KG1 (cell line): ENCODE measurements around the gene SMIM32.

ENCODE experiments used
- DNase-seq: peaks from one replicate; lab custom pipeline; 2025; lab: John Stamatoyannopoulos, UW

Gene SMIM32

DNA sequence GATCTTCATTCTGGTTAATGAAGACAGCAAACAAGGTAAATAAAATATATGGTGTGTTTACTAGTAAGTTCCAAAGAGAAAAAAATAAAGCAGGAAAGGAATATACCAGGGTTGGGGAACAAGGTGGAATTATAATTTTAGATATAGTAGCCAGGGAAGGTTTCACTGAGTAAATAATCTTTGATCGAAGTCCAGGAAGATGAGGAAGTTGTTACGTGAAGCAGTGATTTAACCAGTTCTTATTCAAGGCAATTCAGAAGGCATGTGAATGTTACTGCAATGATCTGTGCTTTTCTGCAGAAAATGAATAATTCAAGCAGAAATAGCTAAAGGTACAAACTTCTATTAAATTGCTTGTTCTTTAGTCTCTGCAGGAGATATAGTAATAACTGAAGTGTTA, 6.2 kb downstream of the SMIM32 start:
- DNase-seq: no peak

DNA sequence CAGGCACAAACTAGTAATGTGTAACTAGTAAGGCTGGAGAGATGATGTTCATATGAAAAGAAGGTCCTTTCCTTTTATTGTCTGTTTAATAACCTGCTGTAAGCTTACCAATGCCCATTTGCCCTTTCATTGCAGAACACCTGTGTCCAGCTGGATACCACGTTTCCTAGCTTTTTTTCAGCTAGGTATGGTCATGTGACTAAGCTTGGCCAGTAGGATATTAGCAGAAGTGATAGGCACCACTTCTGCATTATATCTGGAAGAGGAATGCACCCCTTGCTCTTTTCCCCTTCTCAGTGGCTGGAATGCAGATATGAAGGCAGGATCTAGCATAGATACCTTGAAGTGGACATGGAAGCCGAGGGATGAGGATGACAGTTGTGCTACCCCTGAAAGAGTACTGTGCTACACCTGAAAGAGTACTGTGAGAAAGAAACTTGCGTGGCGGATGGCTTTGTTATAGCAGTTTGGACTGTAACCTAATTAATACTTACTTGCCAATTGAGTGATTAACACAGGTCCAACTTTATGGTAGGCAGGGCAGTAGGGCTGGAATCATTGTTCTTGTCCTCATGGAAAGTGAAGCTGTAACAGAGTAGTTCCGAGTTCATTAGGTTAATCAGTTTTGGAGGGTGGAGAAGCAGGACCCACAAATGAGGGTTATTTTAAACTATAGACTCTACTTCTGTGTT, 6.8 kb downstream of the SMIM32 start:
- DNase-seq: no peak

DNA sequence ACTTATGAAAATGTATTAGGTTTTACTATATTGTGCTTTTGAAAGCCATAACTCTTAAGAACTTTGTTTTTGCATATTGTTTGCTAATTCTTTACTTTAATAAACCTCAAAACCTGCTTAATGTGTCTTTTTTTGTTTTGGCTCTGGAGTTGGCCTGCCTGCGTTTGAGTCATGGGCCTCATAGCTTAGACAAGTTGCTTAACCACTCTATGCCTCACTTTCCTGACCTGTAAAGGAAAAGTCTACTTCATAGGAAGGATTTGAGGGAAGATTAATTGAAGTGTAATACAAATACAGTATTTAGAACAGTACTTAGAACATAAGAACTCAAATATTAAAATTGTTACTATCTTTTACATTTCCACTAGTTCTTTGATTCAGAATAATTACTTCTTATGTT, 10.3 kb downstream of the SMIM32 start:
- no peak for DNase-seq

DNA sequence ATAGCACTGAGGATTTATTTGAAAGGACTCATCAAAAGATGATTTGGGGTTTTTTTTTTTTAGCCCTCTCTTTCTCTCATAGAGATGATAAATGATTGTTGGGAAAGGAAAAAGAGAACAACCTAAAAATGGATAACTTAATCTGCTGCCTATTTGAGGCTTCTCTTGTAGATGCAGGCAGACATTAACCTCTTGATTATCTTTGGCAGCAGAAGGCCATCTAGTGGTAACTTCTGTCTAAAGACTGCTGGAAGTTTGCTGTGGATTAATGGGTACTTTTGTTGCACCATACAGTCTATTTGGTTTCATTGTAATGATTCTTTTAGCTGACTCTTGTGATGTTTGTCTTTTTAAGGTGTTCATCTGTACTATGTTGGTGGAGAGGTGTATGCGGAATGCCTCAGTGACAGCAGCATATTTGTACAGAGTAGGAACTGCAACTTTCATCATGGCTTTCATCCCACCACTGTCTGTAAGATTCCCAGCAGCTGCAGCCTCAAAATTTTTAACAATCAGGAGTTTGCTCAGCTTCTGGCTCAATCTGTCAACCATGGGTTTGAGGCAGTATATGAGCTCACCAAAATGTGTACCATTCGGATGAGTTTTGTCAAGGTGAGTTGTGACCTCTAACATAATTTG, 18.8 kb downstream of the SMIM32 start:
- no peak for DNase-seq

DNA sequence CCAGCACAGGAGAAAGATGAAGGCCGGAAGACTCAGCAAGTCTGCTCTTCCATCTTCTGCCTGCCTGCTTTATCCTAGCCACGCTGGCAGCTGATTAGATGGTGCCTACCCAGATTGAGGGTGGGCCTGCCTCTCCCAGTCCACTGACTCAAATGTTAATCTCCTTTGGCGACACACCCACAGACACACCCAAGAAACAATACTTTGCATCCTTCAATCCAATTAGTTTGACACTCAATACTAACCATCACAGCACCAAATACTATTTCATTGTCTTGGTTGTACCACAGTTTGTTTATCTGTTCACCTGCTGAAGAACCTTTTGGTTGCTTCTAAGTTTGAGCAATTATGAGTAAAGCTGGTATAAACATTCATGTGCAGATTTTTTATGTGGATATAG, 23.7 kb downstream of the SMIM32 start:
- no peak for DNase-seq

DNA sequence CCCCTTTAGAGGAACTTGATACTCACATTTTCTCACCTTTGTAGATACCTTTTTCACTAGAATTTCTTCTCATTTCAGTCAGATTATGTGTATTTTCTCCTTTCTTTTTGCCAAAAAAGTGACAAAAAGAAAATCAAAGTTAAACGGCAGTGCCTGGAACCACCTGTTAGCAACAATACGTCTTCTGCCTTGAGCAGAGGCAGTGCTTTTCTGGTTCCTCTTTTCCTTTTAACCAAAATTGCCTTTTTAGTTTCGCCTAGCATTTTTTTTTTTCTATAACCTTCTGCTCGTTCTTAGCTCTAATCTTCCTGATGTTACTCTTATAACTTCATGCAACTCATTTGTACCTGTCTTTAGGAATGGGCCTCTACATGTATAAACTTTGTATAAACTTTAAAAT, 26.1 kb downstream of the SMIM32 start:
- no peak for DNase-seq

DNA sequence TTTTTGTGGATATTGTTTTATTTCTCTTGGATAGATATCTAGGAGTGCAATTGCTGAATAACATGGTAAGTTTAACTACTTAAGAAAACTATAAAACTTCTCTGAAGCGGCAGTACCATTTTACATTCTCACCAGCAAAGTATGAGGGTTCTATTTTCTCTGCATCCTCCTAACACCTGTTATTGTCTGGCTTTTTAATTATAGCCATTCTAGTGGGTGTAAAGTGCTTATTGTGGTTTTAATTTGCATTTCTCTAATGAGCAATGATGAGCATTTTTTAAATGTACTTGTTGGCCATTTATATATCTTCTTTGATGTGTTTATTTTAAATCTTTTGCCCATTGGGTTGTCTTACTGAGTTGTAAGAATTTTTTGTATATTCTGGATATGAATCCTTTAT, 28.7 kb downstream of the SMIM32 start:
- no peak for DNase-seq

DNA sequence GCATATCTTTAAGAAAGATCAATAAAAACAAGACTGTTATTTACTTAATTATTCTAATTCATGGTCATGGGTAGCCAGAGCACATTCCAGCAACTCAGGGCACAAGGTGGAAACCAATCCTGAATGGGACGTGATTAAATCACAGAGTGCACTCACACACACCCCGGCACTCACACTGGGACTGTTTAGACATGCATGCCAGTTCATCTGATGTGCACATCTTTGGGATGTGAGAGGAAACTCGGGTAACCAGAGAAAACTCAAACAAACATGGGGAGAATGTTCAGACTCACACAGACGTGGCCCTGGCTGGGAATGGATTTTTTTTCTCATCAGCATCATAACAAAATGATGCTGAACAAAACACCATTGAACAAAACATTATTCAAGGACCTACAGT, 31.0 kb downstream of the SMIM32 start:
- DNase-seq: no peak

DNA sequence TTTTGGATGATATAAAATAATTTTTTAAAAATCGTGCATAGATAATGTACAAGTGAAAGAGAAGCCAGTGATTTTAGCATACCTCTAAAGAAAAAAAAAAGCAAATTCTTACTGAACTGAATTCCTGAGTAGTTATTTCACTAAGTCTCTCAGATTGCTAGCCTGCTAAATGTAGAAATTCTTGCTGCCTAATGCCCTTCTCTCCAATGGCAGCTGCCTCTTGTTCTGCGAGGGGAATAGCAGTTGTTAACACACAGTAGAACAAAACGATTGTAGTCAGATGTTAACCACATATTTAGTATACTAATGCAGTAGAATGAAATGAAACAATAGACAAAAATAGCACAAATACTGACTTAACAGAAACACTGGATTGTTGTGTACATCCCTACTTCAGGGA, 33.5 kb downstream of the SMIM32 start:
- DNase-seq: no peak

DNA sequence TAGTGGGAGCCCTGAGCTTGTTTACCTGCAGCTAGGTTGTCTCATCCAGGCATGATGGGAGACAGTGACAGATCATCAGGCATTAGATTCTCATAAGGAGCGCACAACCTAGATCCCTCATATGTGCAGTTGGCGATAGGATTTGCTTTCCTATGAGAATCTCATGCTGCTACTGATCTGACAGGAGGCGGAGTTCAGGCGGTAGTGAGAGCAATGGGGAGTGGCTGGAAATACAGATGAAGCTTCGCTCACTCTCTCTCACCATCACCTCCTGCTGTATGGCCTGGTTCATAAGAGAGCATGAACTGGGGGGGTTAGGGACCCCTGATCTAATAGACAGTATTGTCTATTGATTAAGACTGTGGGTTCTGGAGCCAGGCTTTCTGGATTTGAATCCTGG, 35.4 kb downstream of the SMIM32 start:
- no peak for DNase-seq

DNA sequence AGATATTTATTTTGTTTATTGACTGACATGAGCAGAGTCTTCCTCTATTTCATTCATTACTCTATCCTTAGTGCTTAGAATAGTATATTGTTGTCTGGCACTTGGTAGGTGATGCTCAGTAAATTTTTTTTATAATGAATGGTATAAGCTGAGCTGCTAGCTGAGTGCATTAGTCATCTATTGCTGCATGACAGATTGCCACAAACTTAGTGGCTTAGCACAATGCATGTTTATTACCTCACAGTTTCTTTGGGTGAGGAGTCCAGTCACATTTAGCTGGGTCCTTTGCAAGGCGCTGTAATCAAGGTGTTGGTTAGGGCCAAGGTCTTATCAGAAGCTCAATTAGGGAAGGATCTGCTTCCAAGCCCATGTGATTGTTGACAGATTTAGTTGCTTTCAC, 37.2 kb downstream of the SMIM32 start:
- DNase-seq: no peak

DNA sequence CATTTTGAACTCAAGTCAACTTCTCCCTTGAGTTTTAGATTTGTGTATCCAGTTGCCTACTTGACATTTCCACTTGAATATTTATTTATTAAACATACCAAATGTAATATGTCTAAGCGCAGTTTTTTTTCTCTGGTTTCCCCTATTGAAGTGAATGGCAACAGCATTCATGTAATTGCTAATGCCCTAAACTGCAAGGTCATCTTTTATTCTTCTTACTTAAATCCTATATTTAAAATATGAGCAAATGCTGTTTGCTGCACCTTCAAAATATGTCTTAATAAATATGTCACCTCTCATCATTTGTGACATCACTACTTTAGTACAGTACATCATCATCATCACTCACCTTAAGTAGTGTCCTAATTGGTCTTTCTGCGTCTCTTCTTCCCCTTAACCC, 37.9 kb downstream of the SMIM32 start:
- DNase-seq: no peak

DNA sequence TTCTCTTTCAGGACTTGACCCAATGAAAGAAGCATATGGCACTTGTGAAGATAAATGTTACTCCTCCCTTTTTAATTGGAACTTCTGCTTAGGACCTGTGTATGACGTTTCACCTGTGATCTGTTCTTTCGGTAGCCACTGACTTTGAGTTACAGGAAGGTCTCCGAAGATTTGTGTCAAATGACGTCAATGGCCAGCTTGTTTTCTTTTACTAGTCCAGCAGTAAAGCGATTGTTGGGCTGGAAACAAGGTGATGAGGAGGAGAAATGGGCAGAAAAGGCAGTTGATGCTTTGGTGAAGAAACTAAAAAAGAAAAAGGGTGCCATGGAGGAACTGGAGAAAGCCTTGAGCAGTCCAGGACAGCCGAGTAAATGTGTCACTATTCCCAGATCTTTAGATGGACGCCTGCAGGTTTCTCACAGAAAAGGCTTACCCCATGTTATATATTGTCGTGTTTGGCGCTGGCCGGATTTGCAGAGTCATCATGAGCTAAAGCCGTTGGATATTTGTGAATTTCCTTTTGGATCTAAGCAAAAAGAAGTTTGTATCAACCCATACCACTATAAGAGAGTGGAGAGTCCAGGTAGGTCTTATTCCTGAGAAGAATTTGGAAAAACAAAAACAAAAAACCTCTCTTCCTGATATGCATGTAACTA, 39.3 kb downstream of the SMIM32 start:
- DNase-seq: no peak

DNA sequence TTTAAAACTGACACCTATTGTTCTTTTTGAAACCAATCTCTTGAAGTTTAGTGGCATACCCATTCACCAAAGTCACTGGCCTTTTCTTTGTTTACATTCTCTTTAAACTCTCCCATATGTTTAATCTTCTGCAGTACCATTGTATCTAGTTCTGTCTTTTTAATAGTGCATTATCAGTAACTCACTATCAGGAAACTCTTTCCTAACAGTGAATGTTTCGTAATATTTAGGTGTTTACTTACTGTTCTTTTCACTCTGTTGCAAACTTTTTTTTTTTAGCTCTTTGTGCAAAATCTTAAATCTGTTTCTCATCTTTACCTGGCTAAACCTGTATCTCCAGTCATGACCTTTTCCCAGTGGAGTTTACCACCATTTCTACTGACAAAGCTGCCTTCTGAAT, 43.1 kb downstream of the SMIM32 start:
- no peak for DNase-seq

DNA sequence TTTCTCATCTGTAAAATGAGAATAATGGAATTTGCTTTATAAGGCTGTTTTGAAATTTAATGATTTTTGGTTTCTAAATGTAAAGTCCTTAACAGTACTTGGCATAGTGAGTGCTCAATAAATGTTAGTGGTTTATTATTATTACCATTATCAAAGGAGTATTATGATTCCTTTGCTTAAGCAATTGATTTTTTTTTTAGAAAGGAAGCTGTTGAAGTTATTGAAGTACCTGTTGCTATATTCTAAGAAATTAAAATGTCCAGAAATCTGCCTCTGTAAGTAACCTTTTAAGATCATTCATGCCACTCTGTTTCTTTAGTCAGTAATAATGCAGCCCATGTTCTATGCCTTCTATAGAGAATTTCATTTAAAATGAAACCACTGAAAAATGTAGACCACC, 45.3 kb downstream of the SMIM32 start:
- DNase-seq: no peak

DNA sequence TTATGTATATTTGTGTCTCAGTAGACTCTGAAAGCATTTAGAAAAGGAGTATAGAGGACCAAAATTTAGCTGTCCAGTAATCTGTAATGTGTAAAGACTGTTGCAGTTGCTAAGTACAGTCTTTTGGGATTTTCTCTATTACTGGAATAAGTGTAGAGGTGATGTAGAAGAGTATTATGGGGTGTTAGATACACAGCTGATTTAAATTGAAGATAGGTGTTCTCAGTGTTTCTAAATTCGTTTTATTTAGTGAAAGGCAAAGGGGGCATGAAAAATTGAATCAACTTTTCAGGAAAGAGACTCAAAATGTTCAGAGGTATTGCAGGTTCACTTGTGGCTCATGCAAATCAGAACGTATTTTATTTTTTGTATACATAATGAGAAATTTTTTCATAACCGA, 46.8 kb downstream of the SMIM32 start:
- no peak for DNase-seq

DNA sequence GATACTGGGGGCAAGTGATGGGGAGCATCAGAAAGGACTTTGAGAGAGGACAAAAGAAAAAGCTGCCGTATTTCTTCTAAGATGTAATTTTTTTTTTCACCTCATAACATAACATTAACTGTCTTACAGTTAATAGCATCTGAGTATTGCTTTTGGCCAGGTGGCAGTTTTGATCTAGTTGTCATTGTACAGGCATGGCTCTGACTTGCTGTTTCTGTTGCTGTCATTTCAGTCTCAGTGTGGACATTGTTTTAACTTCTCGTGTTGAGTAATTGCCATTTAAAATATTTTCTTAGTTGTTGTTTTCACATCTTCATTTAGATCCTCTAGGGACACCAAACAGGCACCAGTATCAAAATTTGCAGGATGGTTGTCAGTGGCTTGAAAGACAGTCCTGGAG, 47.9 kb downstream of the SMIM32 start:
- DNase-seq: no peak

DNA sequence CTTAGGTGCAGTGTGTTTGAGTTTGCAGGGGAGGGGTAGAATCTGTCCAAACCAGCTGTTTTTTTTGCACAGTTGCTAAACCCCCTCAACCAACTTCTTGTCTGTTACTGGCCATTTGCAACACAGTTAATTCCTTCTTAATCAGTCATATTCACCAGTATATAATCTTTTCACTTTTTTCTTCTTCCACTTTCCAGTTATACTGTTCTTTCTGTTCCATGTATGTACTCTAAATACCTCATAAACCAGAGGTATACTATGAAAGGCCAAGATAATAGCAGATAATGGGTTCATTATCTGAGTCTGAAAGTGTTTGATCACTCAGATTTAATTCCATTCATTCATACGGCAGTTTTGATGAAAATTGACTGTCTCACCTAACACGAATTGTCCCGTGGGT, 49.2 kb downstream of the SMIM32 start:
- DNase-seq: no peak

DNA sequence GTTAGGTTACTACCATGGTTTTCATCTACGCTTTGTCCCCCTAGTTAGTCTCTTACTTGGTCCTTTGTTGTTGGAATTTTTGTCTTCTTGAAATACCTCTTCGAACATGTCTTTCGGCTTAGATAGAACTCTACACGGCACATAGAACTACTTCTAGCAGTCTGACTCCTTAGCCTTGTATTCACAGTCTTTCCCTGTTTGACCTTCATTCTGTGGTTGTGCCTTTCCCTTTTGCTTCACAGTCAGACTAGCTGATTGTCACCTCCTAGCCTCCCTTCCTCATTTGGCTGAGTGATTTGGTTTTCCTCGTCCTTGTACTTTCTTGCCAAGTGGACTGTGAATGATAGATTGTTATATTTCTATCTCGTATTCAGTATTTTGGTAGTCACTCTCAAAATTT, 49.6 kb downstream of the SMIM32 start:
- no peak for DNase-seq

DNA sequence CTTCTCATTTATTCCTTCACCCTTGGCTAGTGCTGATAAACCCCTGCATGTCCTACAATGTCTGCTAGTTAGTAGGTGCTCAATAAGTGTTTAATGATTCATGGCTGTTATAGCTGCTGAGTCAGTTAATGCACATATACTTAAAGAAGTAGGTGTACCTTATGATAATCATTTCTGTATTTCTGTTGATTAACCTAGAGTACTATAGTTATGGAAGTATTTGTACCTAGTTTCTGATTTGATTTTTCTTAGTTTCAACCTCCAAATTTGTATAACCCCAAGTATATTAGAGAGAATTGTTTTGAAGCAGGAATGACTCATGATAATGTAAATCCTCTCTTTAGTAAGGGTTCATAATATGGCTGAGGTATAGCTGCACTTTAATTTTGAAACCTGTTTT, 51.4 kb downstream of the SMIM32 start:
- no peak for DNase-seq
